Endodermal cell (in vitro differentiated cells): ENCODE results near the gene EDEM1. TPM values are rescaled to one million over a fixed set of nuclear protein-coding genes. Genes with fewer than 3 reads are reported as not detected.

Source experiments
- DNase-seq: peaks from one replicate; pipeline ENCODE4 v3.0.0-alpha.2; 2017
- H3K27ac ChIP-seq: 2 replicates; pipeline ENCODE4 v1.5.1; 2013; ENCODE audit warnings: mild to moderate bottlenecking, low read depth, low read length, moderate library complexity
- H3K27me3 ChIP-seq: 2 replicates; pipeline ENCODE4 v1.6.1; 2013; ENCODE audit warnings: mild to moderate bottlenecking, low read length, moderate library complexity; ENCODE audit not compliant: insufficient read depth, control insufficient read depth, poor library complexity, severe bottlenecking
- H3K36me3 ChIP-seq: 2 replicates; pipeline ENCODE4 v1.7.0; 2013; ENCODE audit warnings: mild to moderate bottlenecking, low read length, moderate library complexity; ENCODE audit not compliant: control insufficient read depth, insufficient read depth
- H3K4me1 ChIP-seq: one replicate; pipeline ENCODE4 v1.7.0; 2013; ENCODE audit warnings: low read length; ENCODE audit not compliant: control insufficient read depth, insufficient read depth
- H3K4me3 ChIP-seq: 2 replicates; pipeline ENCODE4 v1.5.1; 2013; ENCODE audit warnings: mild to moderate bottlenecking, low read length, moderate library complexity
- H3K9ac ChIP-seq: 2 replicates; pipeline ENCODE4 v1.6.1; 2013; ENCODE audit warnings: mild to moderate bottlenecking, low read length, moderate library complexity; ENCODE audit not compliant: poor library complexity, severe bottlenecking; ENCODE audit errors: extremely low read depth
- H3K9me3 ChIP-seq: 2 replicates; pipeline ENCODE4 v1.6.1; 2013; ENCODE audit warnings: mild to moderate bottlenecking, low read length, moderate library complexity; ENCODE audit not compliant: control insufficient read depth
- H3K27ac Mint-ChIP-seq: 2 replicates; pipeline ENCODE4 v1.8.0; 2020; ENCODE audit warnings: mixed read lengths
- H3K27me3 Mint-ChIP-seq: 2 replicates; pipeline ENCODE4 v1.8.0; 2021; ENCODE audit warnings: mild to moderate bottlenecking, mixed read lengths; ENCODE audit not compliant: insufficient read depth
- H3K36me3 Mint-ChIP-seq: 2 replicates; pipeline ENCODE4 v1.8.0; 2020; ENCODE audit warnings: low read depth, mixed read lengths
- H3K4me1 Mint-ChIP-seq: 2 replicates; pipeline ENCODE4 v1.8.0; 2020; ENCODE audit warnings: mixed read lengths
- H3K4me3 Mint-ChIP-seq: 2 replicates; pipeline ENCODE4 v1.8.0; 2020; ENCODE audit warnings: mild to moderate bottlenecking, moderate library complexity, mixed read lengths
- H3K9me3 Mint-ChIP-seq: 2 replicates; pipeline ENCODE4 v1.8.0; 2020; ENCODE audit warnings: mild to moderate bottlenecking, mixed read lengths
- CTCF ChIP-seq: fragments of 200-600 bp; sonication (generic); conservative IDR thresholded peaks from 2 replicates; pipeline ENCODE4 v1.5.0; 2021; ENCODE audit warnings: antibody characterized with exemption, mild to moderate bottlenecking
- WGBS, 2 experiments: methylation state at CpG; one replicate each; pipeline versions ENCODE4 v1.1.5 to v1.1.7; 2013; ENCODE audit warnings: missing lambda C conversion rate in 2 of 2, mixed read lengths in 1 of 2; ENCODE audit not compliant: insufficient coverage in 1 of 2, insufficient read length in 1 of 2; 5-methylcytosine and 5-hydroxymethylcytosine counted together
- total RNA-seq, 2 donors: library from RNA; stranded (reverse); fragmentation: NEBNext Ultra II Directional in 1 of 2; extraction: Animal tissue kit (Norgen Biotek cat#: 25700) in 1 of 2; gene quantifications; 2 replicates in 1 of 2; 3 replicates in 1 of 2; pipeline ENCODE4 v1.2.1, GENCODE V29; 2021

EDEM1 gene
- total RNA-seq, 2 donors from 2014 or later, result 24.5 to 28.1 TPM

GRCh38 chr3:5231074-5231473 lies 43.6 kb downstream of the EDEM1 start:
- Mint-ChIP-seq H3K9me3 (no peaks in the 10 kb centered on the region), H3K36me3 (no peaks in the 10 kb centered on the region), H3K27ac (no peak overlapping the region), H3K27me3 (peaks cover 2% of the 10 kb centered on the region), H3K4me1 (peaks cover 8% of the 10 kb centered on the region), H3K4me3 (no peak overlapping the region)
- no peak overlapping the region for H3K27ac ChIP-seq
- H3K4me1 ChIP-seq, result no peaks in the 10 kb centered on the region
- no peak for DNase-seq
- no peak for TF ChIP-seq CTCF
- H3K4me3 ChIP-seq, result no peak overlapping the region
- no peak overlapping the region for H3K9ac ChIP-seq
- WGBS, 2 experiments, result 93 to 97% methylated on average over 4 to 6 of the region's 6 CpGs
- no peaks in the 10 kb centered on the region for H3K27me3 ChIP-seq
- H3K36me3 ChIP-seq, result no peaks in the 10 kb centered on the region
- no peaks in the 10 kb centered on the region for H3K9me3 ChIP-seq

- Mint-ChIP-seq H3K36me3 (no peaks in the 10 kb centered on the region), H3K4me1 (peaks cover 12% of the 10 kb centered on the region), H3K4me3 (no peak overlapping the region), H3K27ac (no peak overlapping the region), H3K9me3 (no peaks in the 10 kb centered on the region), H3K27me3 (peaks cover 2% of the 10 kb centered on the region)
- DNase-seq, result no peak
- Histone ChIP-seq H3K27me3 (no peaks in the 10 kb centered on the region), H3K36me3 (no peaks in the 10 kb centered on the region), H3K27ac (no peak overlapping the region), H3K4me1 (no peaks in the 10 kb centered on the region), H3K9me3 (no peaks in the 10 kb centered on the region), H3K4me3 (no peak overlapping the region), H3K9ac (no peak overlapping the region)
- 45 to 50% methylated on average over 2 of the region's 2 CpGs for WGBS, 2 experiments
- no peak for TF ChIP-seq CTCF
These were observed 44.0 kb downstream of the EDEM1 start for GRCh38 chr3:5231487-5231886.

GRCh38 chr3:5232570-5232969 lies 45.1 kb downstream of the EDEM1 start:
- peaks cover 12% of the 10 kb centered on the region for H3K4me1 Mint-ChIP-seq
- H3K27me3 Mint-ChIP-seq, result peaks cover 2% of the 10 kb centered on the region
- 59 to 60% methylated on average over 6 of the region's 6 CpGs for WGBS, 2 experiments
- no peaks in the 10 kb centered on the region for H3K9me3 ChIP-seq
- no peak overlapping the region for H3K4me3 ChIP-seq
- peak; percentile 68 for TF ChIP-seq CTCF
- no peaks in the 10 kb centered on the region for H3K9me3 Mint-ChIP-seq
- H3K27ac Mint-ChIP-seq, result no peak overlapping the region
- H3K27me3 ChIP-seq, result no peaks in the 10 kb centered on the region
- no peaks in the 10 kb centered on the region for H3K4me1 ChIP-seq
- peak; percentile 78 for DNase-seq
- H3K9ac ChIP-seq, result no peak overlapping the region
- no peak overlapping the region for H3K4me3 Mint-ChIP-seq
- H3K36me3 ChIP-seq, result no peaks in the 10 kb centered on the region
- H3K27ac ChIP-seq, result no peak overlapping the region
- no peaks in the 10 kb centered on the region for H3K36me3 Mint-ChIP-seq
